ENCODE data around the gene OLFML1.
A peak's percentile ranks its signal among the peaks of the same experiment; 100 is the strongest.

Gene OLFML1

DNA sequence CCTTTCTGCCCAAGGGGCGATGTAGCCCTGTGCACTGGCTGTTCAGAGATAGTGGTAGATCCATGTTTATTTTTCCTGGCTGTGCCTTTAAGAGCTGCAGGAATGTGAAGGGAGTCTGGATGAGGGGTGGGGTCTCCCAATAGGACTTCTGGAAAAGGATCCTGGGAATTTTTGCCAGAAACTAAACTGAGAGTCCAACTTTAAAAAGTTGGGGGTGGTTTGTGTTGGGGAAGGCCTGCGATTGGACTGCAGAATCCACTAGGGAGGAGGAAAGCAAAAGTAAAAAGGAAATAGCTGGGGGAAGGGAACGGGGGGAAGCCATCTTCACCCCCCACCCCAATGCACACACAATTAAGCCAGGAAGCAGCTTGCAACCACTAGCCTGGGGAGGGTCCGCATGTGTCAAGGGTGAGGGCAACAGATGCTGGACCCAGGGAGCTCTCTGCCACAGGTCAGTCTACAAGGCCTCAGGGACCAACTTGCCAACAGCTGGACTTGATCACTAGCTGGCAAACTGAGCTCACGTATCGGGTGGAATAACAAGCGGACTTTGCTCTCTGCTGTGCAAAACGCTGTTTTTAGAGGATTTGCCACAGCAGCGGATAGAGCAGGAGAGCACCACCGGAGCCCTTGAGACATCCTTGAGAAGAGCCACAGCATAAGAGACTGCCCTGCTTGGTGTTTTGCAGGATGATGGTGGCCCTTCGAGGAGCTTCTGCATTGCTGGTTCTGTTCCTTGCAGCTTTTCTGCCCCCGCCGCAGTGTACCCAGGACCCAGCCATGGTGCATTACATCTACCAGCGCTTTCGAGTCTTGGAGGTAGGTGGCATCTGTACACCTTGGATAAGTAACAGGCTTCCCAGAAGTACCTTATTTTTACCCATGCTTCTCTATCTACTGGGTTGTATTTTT lies at the start of gene OLFML1:
OLFML1 (plus strand) TSS at position 321 of the 912 bp plus-strand sequence; CDS start at position 691, 370 bp downstream.
- peak; percentile 81 for DNase-seq

GRCh38 chr11:7436146-7436545 lies 49.2 kb upstream of the OLFML1 start:
- DNase-seq: no peak

DNA sequence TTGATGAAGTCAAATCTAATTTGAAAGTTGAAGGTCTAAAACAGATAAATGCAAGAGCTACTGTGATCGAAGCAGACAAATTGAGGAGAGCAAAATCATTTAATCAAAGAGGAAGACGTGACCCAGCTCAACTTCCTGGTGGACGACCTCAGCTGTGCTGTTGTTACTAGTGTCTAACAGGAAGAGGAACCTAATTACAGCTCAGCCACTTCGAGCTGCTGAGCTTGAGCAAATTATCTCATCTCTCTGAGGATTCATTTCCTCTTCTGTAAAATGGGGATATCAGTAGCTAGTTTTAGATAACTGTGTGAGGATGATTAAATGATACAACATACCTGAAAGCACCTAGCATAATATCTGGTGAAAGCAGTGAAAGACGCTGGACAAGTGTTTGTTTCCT lies 48.6 kb upstream of the OLFML1 start:
- DNase-seq: no peak

GRCh38 chr11:7437696-7438095 lies 47.6 kb upstream of the OLFML1 start:
- no peak for DNase-seq

DNA sequence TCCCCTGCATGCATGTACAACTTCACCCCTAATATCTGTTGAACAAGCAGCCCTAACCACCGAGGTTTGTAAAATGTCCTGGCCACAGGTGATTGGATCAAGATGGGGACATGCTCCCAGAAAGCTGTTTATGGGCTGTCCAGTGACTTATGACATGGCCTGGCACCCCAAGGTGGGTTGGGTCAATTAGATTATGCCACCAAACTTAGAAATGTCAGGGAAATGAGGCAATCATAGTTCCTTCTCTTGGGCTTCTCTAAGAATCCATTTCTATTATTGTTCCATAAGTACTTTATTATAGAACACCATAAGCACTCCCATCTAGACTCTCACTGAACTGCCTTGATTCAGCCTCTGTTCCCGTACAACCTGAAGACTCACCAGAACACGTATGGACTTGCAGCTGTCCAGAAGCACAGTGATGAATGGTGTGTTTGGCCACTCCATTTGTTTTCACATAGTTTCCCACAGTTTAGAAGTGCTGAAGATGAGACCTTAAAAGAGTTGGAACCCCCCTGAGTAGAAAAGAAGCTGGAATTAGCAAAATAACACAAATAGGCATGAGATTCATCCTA lies 45.5 kb upstream of the OLFML1 start:
- DNase-seq: no peak

DNA sequence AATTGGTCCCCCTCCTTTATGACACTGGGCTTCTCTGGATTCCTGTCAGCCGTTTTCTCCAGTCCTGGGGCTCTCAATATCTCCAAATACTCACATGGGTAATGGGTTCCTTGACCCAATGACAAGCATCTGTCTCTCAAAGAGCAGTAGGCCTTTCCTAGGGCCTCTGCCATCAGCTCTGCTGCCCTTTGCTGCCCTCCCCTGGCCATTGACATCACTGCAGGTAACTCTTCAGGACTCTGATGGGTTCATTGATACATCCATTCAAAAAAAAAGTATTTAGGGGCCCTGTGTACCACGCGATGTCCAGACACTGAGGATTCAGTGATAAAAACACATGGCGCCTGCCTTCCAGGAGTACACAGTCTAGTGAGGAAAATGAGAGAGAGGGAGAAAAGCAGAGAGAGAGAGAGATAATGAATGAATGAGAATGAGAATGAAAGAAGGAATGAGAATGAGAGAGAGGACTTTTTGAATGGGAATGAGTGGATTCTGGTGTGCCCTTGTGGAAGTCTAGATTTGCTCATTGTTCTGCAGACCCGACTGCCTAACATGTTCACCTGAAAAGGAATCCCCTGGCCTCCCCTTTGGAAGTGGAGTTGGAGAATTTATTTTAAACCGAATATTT lies 42.6 kb upstream of the OLFML1 start:
- DNase-seq: peak; percentile 74

GRCh38 chr11:7444091-7444981 lies 41.0 kb upstream of the OLFML1 start:
- peak; percentile 41 for DNase-seq

DNA sequence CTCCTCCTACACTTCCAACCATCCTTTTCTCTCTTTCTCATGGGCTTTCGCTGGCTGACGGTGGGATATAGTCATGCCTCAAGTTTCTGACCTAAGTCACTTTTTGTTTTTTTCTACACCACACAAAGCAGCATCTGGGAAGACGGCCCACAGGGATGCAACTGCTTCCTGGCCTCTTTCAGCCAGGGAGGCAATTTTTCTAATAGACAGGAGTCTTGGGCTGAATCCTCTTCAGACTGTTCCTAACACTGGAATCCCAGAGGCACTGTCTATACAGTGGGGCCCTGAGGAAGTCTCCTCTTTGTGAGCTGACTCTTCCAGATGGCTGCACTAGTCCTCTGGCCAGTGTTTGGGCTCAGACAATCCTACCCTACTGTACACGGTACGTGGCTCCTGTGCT lies 39.7 kb upstream of the OLFML1 start:
- DNase-seq: peak; percentile 35

- DNase-seq: no peak
These were observed 37.1 kb upstream of the OLFML1 start for GRCh38 chr11:7448201-7448600.

DNA sequence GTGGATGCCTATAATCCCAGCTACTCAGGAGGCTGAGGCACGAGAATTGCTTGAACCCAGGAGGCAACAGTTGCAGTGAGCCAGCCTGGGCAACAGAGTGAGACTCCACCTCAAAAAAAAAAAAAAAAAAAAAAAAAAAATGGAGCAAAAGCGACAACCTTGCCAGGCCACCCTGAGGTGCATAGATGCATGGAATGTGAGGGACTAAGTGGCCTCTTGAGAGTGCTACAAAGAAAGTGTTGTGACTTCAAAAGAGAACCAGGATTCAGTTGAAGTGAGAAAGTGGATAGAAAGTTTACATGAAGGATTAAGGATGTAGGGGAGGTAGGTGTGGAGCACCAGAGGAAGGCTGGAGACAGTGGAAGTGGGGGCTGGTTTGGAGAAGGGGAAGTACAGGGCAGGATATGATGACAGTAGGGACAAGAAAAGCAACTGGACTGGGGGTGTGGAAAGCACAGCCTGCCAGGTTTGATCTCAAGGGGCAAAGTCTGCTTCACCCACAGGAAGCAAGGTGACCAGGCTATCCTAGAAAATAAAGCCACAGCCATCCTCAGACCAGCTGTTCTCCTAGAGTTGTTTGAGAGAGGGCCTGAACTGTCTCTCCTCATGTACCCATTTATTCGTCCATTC lies 36.0 kb upstream of the OLFML1 start:
- no peak for DNase-seq

DNA sequence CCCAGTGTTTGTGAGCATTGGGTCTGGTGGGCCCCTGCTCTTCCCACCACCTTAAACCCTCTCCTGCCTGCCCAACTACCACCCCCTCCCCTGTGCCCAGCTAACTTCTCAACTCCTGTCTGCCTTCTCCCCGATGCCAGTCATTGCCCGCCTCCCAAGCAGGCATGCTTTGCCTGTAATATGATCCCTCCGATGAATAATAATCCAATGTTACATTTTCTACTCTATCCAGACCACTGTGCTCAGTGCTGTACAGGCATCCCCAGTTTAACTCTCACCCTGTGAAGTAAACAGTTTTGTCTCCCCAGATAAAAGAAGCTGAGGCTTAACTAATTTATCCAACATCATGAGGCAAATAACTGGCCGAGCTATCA lies 35.5 kb upstream of the OLFML1 start:
- no peak for DNase-seq

- DNase-seq: no peak
These were observed 34.5 kb upstream of the OLFML1 start for GRCh38 chr11:7450836-7451235.

- DNase-seq: no peak
These were observed 33.8 kb upstream of the OLFML1 start for GRCh38 chr11:7451520-7451919.

- no peak for DNase-seq
These were observed 33.3 kb upstream of the OLFML1 start for GRCh38 chr11:7451952-7452494.

DNA sequence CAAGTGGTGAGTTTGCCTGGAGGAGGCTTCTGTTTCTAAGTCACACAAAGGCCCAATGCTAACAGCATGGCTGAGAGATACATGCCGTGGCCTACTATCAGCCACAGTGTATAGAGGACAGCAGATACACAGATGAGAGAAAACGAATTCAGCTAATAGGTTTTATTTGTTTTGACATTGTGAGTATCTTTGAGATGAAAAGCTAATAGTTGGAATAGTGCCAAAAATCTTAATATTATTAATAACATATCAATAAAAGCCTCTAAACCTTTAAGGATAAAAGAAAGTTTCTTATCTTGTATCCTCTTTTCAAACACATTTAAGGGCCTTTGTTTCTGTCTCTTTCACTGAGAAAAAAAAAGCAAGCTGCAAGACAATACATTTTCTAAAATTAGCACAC lies 30.5 kb upstream of the OLFML1 start:
- no peak for DNase-seq

DNA sequence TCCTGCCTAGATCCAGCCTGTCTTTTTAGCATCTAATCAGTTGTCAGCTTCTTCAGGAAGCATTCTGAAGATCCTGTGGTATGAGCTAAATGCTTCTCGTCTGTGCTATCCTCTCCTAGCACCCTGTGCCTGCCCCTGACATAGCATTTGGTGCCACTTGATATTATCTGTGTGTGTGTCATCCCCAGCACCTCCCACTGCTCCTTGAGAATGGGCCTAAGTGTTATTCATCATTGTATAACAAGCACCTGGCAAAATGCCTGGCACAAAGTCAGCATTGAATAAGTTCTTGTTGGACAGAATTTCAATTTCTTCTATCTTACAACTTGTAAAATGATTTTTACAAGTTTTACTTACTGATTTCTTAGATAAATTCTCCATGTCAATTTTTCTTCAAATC lies 28.1 kb upstream of the OLFML1 start:
- DNase-seq: no peak

- no peak for DNase-seq
These were observed 22.6 kb upstream of the OLFML1 start for GRCh38 chr11:7462706-7463105.

- no peak for DNase-seq
These were observed 17.7 kb upstream of the OLFML1 start for GRCh38 chr11:7467652-7468051.

DNA sequence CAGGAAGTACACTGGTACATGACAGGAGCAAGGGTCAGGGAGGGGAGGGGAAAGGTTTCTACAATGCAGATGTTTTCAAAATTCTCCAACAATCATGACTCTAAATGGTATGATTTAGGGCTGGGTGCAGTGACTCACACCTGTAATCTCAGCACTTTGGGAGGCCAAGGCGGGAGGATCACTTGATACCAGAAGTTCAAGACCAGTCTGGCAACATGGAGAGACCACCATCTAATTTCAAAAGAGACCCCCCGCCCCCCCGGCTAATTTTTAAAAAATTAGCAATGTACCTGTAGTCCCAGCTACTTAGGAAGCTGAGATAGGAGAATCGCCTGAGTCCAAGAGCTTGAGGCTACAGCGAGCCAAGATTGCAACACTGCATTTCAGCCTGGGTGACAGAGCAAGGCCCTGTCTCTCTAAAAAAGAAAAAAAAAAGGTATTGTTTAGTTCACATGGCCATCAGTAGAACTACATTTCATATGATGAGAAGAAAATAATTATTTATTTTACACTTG lies 15.9 kb upstream of the OLFML1 start:
- DNase-seq: no peak

DNA sequence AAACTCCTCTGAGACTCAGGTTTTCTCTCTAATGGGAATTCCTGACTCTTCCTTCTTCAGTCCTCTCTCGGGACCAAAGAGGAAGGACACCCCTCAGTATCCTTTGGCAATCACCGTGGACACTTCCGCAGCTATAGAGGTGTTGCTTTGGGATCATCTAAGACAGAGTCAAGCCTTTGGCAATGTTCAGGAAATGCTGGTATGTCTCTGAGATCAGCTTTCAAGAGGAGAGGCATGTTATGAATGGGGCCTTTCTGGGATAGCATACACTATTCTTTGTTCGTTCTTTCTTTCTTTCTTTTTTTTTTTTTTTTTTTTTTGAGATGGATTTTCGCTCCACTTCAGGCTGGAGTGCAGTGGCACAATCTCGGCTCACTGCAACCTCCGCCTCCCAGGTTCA lies 14.2 kb upstream of the OLFML1 start:
- no peak for DNase-seq

GRCh38 chr11:7473717-7474116 lies 11.6 kb upstream of the OLFML1 start:
- no peak for DNase-seq

- DNase-seq: no peak
These were observed 5.2 kb upstream of the OLFML1 start for GRCh38 chr11:7480113-7480512.

Measured in right hindlimb (tissue), 1 donor.